ENCODE measurements around the gene CDC42EP5.
"Not testable (repeated sequence)": the region's sequence is repeated elsewhere in the genome, so short reads cannot be mapped to it uniquely, and the experiment has no call there.

Gene CDC42EP5

DNA sequence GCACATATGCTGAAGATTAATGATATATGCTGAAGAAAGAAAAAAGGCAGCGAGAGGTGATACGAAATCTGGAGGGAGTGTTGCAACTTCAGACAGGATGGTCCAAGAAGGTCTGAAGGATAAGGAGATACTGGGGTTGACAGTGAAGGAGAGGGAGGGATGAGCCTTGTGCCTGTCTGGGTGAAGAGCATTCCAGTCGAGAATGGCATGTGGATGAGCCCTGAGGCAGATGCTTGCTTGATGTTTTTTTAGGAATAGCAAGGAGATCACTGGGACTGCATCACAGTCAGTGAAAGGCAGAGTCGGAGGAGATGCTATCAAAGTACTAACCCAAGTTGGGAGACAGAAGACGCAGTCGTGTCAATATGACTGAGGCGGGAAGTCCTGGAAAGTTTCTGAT lies 16.2 kb upstream of the CDC42EP5 start:
- no peak for DNase-seq

DNA sequence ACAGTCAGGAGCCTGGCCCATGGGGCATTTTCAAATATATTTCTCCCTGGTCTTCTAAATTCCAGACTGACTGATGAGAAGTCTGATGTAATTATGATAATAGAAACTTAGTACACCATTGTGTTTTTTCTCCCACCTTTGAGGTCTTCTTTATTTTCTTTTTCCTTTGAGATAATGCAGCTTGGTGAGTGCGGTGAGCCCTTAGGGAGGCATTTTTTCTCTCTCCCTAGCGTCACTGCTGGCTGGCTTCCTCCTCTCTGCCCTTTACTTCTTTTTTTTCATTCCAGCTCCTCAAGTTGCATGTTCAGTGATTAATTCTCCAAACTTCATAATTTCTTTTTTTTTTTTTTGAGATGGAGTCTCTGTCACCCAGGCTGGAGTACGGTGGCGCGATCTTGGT lies 12.8 kb upstream of the CDC42EP5 start:
- no peak for DNase-seq

DNA sequence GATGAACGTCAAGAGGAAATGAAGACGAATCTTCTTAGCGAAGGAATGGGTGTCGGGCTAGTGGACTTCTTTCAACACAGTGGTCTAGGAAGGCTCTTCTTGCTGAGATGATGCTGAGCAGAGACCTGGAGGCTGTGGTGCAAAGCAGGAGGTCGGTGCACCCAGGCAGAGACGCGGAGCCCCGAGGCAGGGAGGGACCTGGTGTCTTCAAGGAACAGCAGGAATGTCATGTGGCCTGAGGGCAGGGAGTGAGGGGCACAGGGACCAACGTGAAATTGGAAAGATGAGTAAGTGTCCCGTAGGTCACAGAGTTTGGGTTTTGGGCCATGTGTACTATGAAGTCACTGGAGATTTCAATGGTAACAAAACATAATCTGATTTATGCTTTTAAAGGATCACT lies 11.4 kb upstream of the CDC42EP5 start:
- DNase-seq, result no peak

GRCh38 chr19:54482889-54483288 lies 9.8 kb upstream of the CDC42EP5 start:
- no peak for DNase-seq

DNA sequence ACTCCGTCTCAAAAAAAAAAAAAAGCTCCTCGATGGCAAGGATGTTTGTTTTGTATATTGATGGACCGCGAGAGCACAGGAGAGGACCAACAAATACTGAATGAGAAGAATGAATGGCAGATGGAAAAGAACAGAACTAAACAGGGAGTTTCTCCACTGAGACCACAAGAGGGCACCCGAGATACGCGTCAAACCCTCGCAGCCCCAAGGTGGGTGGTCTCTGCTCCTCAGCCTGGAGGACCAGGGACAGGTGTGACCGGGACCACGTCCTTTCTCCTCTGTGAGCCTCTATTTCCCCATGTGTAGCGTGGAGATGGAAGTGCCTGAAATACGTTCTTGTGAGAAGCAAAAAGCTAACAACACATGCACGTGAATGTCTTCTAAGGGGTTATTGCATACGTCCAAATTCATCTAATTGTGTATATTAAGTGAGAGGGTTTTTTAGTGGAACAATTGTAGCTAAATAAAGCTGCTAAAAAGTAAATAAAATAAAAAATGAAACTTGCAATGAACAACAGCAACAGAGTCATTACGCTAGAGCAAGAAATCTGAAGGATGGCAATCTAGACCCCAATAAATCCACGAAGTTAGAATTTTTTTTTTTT lies 8.3 kb upstream of the CDC42EP5 start:
- peak; percentile 85 to 92 for DNase-seq

- DNase-seq, result no peak
Measured at GRCh38 chr19:54480051-54480450, 7.0 kb upstream of the CDC42EP5 start.

GRCh38 chr19:54478677-54479266 lies 5.7 kb upstream of the CDC42EP5 start:
- DNase-seq, result peak; percentile 84 to 94

- DNase-seq, result peak in 1 of 2 experiments; percentile 37
Measured at GRCh38 chr19:54477650-54478049, 4.6 kb upstream of the CDC42EP5 start.

DNA sequence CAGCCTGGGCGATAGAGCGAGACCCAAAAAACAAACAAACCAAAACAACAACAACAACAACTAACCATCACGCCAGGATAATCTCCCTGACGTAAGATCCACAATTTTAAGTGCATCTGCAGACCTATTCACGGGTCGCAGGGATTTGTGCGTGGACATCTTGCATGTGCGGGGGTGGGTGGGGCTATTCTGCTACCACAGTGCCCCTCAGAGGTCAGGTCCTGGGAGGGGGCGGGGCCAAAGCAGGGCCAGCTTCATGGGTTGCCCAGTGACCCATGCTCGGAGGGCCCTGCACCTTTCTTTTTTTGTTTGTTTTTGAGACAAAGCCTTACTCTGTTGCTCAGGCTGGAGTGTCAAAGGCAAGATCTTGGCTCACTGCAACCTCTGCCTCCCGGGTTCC lies 2.6 kb upstream of the CDC42EP5 start:
- no peak for DNase-seq

GRCh38 chr19:54473892-54474372 lies 836 bp upstream of the CDC42EP5 start:
- peak; percentile 44 to 75 for DNase-seq

DNA sequence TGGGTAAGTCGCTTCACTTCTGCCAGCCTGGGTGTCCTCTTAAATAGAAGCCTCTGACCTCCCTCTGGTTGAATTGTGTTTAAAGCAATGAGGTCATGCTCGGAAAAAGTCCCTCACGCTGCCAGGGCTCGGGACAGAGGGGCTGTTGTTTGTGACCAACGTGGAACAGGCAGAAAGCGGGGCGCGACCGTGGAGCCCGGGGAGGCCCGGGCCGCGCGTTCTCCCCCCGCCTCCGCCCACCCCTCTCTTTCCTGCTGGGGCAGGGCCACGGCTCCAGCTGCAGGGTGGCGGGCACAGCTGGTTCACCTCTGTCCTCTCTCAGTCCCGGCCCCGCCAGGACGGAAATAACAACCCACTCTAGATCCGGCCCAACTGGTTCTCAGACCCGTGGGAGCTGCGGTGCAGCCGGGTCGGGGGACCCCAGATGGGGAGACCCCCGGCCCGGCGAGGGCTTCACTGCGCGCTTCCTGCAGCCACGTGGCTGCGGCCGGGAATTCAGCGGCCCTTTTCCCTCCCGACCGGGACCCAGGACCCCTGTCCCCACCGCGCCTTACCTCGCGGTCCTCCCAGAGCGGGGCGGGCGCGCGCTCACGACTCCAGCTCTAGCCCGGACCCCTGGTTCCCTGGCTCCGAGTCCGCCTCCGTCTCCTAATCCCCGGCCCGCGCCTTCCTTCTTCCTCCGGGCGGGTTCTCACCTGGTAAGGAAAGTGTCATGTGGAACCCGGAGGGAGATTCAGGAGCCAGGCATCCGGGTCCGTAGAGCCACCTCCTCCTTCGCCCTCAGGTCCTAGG lies 1.9 kb downstream of the CDC42EP5 start:
- DNase-seq, result peak in 1 of 2 experiments; percentile 74

- DNase-seq, result no peak
Measured at GRCh38 chr19:54470276-54470887, 2.7 kb downstream of the CDC42EP5 start.

DNA sequence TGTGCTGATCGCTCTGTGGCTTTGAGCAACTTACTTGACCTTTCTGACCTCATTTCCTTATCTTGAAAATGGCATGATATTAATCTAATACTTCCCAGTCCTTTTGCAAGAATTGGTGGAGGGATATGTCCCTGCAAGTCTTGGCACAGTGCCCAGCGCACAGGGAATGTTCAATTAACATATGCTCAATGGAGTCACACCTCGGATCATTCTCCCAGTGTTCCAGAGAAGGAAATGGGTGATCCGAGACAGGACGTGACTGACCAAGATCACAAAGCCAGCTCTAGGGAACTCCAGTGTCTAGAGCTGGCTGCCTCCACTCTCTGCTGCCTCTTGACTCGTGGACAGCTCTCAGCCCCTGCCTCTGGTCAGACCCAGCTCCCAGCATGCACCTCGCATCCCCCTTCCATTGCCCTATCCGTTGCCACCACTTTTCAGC lies 3.6 kb downstream of the CDC42EP5 start:
- DNase-seq, result peak in 1 of 2 experiments; percentile 28

- not testable (repeated sequence) for DNase-seq
Measured at GRCh38 chr19:54466110-54466480, 7.0 kb downstream of the CDC42EP5 start.

GRCh38 chr19:54465426-54466109 lies 7.5 kb downstream of the CDC42EP5 start:
- DNase-seq, result peak in 1 of 2 experiments; percentile 69

DNA sequence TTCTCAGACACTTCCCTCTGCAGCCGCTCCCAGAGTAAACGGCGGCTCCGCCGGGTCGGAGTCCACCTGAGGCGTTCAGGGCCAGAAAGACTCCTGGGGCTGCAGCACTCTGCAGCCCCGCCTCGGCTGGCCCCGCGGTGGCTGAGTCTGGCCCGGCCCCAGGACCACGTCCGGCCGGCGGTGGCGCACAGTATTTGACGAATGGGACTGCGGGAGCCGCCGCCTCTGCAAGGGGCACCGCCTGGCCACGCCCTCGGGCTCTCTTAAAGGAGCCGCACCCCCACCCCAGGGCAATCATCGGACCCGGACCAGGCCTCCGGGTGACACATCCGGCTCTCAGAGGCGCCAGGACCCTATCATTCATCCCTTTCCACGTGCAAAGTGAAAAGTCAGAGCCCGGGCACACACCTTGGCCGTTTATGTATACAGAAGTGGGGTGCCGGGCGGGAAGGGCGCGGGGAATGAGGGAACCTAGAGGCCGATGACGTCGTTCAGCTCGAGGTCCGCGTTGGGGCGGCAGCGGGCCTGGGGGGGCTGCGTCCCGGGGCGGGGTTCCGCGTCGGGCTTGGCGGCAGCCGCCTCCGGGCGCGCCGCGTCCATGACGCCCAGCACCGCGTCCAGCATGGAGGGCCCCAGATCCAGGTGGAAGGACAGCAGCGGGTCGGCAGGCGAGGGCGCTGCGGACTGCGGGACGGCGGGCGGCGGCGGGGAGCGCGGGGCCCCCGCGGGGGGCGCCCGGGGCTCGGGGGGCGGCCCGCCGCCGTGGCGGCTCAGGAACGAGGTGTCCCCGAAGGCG lies 8.3 kb downstream of the CDC42EP5 start:
- peak; percentile 98 to 99 for DNase-seq

DNA sequence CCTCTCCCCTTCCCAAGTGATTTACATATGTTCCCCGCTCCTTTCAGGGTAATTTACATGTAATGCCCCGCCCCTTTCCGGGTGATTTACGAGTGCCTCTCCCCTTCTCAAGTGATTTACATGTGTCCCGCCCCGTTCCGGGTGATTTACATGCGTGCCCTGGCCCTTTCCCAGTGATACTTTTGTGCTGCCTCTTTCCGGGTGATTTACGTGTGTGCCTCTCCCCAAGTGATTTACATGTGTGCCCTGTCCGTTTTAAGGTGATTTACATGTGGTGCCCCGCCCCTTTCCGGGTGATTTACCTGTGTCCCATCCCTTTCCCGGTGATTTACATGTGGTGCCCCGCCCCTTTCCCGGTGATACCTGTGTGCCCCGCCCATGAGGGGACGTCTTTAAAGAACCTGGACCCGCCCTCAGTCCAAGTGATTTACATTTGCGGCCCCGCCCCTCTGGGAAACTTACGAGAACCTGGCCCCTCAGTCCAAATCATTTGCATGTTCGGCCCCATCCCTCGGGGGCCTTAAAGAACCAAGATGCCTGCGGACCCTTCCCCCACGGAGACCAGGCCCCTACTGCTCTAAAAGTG lies 9.0 kb downstream of the CDC42EP5 start:
- DNase-seq, result peak; percentile 100

GRCh38 chr19:54463531-54464043 lies 9.5 kb downstream of the CDC42EP5 start, which contains the start of gene LENG9:
Gene LENG9 (minus strand): TSS chr19:54463778. CDS start chr19:54463526, 252 bp downstream.
- DNase-seq, result peak; percentile 100

- peak; percentile 70 to 90 for DNase-seq
Measured at GRCh38 chr19:54462655-54463530, 10.2 kb downstream of the CDC42EP5 start.

DNA sequence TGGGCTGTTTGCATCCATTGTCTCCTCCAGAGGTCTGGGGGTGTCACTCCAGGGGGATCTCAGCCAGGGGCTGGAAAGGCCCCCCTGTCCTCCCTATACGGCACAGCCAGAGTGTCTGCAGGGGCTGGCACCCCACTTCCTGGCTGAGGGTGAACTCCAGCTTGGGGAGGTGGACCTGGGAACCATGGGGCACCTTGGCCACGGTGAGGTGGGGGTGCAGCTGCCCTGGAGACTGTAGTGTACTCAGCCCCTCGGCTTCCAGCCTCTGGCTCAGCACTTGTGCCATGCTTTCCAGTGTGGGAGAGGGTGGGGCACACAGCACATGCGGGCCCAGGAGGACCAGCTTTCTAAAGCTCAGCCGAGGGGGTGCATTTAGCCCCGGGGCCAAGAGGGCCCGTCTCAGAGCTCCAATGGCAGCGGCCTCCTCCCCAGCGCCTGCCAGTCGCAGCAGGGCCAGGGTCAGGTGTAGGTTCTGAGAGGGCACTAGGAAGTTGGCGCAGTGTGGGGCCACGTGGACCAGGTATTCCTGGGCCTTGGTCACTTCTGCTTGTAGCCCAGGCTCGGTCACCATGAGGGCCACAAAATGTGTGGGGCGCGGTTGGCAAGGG lies 10.9 kb downstream of the CDC42EP5 start:
- DNase-seq, result peak in 1 of 2 experiments; percentile 66

Data from NCI-H526 (cell line).